ENCODE data around the gene BEST4.
"Not testable (repeated sequence)": the region's sequence is repeated elsewhere in the genome, so short reads cannot be mapped to it uniquely, and the experiment has no call there.

Gene BEST4

GRCh38 chr1:44819196-44819607 is 31.2 kb upstream of the BEST4 start:
- DNase-seq: no peak

- no peak for DNase-seq
Observed at GRCh38 chr1:44817771-44818495, 30.0 kb upstream of the BEST4 start.

- DNase-seq: no peak
Observed at GRCh38 chr1:44817307-44817706, 29.3 kb upstream of the BEST4 start.

GRCh38 chr1:44815926-44816325 is 28.0 kb upstream of the BEST4 start:
- DNase-seq: not testable (repeated sequence)

- no peak for DNase-seq
Observed at GRCh38 chr1:44812822-44813543, 25.0 kb upstream of the BEST4 start.

GRCh38 chr1:44811234-44811633 is 23.3 kb upstream of the BEST4 start:
- DNase-seq: no peak

GRCh38 chr1:44810762-44811105 is 22.8 kb upstream of the BEST4 start:
- not testable (repeated sequence) for DNase-seq

GRCh38 chr1:44810101-44810761 is 22.3 kb upstream of the BEST4 start:
- no peak for DNase-seq

- DNase-seq: peak; percentile 34 to 76 (median 60)
Observed at GRCh38 chr1:44808938-44809917, 21.3 kb upstream of the BEST4 start.

- DNase-seq: peak in 3 of 4 experiments; percentile 48 to 66 (median 53)
Observed at GRCh38 chr1:44808063-44808937, 20.3 kb upstream of the BEST4 start, which contains the start of gene BTBD19. Gene BTBD19 (plus strand): TSS chr1:44808523. CDS start chr1:44808821, 298 bp downstream.

GRCh38 chr1:44807364-44808062 is 19.5 kb upstream of the BEST4 start:
- peak; percentile 36 to 84 (median 73) for DNase-seq

GRCh38 chr1:44806704-44807363 is 18.9 kb upstream of the BEST4 start, which contains the start of gene DYNLT4:
Gene DYNLT4 (minus strand): TSS chr1:44807351. CDS start chr1:44806668, 683 bp downstream.
- DNase-seq: peak in 1 of 4 experiments; percentile 24

- DNase-seq: no peak
Observed at GRCh38 chr1:44806025-44806703, 18.2 kb upstream of the BEST4 start.

GRCh38 chr1:44805311-44806024 is 17.5 kb upstream of the BEST4 start:
- no peak for DNase-seq

- no peak for DNase-seq
Observed at GRCh38 chr1:44803312-44804095, 15.5 kb upstream of the BEST4 start.

- DNase-seq: no peak
Observed at GRCh38 chr1:44803062-44803311, 15.0 kb upstream of the BEST4 start.

GRCh38 chr1:44802306-44803061 is 14.5 kb upstream of the BEST4 start:
- DNase-seq: no peak
